ENCODE results near the gene PHYKPL.
"Not testable (repeated sequence)": the region's sequence is repeated elsewhere in the genome, so short reads cannot be mapped to it uniquely, and the experiment has no call there.

The PHYKPL gene

DNA sequence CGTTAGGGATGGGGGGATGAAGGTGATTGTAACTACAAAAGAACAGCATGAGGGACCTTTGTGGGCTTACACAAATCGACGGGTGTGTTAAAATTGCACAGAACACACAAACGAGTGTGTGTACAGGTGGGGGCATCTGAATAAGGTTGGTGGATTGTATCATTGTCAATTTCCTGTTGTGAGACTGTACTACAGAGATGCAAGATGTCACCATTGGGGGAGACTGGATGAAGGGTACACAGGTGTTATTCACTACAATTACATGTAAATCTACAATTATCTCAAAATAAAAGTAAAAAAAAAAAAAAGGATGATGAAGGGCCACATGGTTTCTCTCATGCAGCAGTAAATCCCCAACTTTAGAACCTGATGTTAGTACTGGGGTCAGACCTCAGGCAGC is 31.4 kb upstream of the PHYKPL start:
- DNase-seq, result no peak

DNA sequence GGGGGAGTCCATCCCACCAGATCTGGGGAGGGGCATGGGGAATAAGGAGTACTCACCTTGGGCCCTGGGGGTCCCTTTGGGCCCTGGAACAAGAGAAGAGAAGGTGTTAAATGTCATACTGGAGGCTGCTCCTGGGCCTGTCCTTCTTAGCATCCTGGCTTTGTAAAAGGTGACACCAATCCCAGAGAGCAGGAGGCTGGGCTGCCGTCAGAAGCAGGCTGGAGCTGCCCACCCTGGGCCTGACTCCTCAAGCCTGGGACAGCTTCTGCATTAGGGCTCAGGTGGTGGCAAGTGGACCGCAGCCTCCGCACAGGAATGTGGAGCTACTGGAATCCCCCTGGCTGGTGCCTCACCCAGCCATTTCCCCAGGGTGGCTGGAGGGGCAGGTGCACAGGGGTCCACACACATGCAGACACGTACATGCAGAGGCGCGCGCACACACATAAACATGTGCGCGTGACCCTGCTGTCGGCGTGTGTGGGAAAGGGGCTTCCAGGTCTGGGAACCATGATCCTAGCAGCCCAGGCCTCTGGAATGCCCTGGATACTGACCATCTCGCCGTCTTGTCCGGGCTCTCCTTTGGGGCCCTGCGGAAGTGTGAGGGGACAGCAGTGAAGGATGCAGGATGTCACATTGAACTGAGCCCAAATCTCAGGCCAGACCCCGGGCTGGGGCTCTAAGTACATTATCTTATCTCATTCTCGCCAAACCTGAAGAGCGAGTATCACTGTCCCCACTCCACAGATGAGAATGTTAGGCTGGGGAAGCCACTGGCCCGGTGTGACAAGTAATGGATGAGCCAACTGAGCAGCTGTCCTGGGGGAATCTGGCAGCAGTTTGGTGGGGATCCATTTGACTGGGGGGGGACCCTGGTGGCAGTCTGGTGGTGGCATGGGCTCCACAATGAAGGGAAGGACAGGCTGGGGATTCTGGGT is 29.3 kb upstream of the PHYKPL start:
- DNase-seq, result no peak

DNA sequence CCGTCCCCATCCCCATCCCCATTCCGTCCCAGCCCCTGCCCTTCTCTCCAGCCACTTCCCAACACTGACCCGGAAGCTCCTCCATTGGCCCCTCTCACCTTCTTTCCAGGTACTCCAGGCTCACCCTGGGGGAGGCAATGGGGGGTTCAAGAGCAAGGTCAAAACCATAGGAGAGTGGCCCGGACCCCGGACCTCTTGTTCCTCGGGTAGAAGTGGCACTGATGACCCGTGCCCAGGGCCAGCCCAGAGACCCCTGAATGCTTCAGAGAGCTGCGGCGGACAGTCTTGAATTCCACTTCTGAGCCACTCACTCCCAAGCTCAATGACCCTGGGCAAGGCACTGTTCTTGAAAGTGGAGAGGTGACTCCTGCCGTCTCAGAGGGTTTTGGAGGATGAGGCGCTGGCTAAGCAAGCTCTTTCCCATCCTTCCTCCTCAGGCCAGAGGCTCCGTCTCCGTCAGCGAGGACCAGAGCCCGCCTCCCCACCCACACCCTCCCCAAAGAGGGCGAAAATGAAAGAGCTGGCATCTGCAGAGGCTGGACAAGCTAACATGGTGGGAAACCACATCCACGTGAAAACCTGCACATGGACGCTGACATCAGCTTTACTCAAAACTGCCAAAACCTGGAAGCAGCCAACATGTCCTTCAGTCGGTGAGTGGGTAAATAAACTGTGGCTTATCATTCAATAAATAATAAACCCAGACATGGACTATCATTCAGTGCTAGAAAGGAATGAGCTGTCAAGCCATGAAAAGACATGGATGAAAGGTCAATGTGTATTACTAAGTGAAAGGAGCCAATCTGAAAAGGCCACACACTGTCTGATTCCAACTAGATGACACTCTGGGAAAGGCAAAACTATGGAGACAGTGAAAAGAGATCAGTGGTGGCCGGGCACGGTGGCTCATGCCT is 27.3 kb upstream of the PHYKPL start:
- no peak for DNase-seq

DNA sequence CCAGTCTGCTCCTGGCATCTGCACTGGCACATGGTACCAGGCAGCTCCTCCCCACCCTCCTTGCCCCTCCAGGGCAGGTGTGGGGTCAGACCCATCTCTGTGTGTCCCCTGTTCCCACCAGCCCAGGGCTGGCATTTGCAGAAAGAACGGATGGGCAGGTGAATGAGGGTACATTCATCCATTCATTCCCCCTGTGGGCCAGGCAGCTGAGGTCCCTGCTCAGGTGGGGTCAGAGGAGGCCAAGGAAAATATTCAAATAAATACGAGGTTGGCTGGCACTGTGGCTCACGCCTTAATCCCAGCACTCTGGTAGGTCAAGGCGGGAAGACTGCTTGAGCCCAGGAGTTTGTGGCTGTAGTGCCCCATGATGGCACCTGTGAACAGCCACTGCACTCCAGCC is 25.0 kb upstream of the PHYKPL start:
- no peak for DNase-seq

DNA sequence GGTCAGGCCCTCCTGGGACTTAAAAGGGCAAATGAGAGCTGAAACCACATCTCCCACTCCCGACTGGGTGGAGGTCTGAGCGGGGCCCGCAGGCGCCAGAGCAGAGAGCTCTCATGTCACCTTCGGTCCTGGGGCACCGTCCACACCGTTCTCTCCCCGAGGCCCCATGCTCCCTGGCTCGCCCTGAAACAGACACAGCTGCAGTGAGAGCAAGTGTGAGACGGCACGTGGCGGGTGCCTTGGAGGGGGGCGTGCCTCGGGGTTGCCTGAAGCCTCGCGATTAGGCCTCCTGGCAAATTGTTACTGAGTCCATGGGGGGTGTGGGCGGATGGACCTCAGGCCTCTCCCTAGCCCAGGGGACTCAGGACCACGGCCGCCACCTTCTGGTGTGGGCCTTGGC is 24.1 kb upstream of the PHYKPL start:
- no peak for DNase-seq

DNA sequence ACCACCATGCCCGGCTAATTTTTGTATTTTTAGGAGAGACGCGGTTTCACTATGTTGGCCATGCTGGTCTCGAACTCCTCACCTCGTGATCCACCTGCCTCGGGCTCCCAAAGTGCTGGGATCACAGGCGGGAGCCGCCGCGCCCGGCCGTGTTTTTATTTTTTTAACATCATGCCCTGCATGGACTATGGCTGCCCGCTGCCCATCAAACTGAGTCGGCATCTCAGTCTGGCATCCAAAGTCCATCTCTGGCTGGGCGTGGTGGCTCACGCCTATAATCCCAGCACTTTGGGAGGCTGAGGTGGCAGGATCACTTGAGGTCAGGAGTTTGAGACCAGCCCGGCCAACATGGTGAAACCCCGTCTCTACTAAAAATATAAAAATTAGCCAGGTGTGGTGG is 21.0 kb upstream of the PHYKPL start:
- DNase-seq, result not testable (repeated sequence)

DNA sequence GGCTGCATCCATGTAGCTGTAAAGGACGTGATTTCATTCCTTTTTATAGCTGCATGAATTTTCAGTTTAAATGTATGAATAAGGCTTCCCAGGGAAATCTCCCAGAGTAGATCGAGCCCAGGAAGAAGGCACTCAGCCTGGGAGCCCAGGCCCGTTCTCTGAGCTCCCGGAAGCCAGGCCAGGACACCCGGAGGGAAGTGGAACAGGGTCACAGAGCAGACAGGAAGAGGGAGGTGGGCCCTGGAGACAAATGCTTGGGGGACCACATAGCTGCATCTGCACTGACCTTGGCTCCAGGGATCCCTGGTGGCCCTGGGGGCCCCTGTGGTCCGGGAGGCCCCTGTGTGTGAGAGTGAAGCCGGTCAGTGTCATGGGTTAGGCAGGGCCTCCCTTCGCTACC is 19.7 kb upstream of the PHYKPL start:
- DNase-seq, result no peak

DNA sequence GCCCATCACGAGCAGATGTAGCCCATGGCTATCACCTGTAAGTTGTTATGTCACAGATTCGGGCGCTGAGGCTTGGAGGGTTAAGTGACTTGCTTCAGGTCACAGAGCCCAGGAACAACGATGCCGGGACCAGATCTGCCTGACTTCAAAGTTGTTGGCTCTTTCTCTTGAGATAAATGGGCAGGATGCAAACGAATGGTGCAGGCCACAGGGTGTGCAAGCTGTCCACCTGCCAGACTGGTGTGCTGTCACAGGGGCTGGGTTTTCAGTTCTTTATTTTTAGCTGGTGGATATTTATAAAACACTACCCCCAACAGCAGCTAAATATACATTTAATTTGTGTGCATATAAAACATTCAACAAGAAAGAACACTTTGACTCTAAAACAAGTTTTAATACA is 17.7 kb upstream of the PHYKPL start:
- no peak for DNase-seq

DNA sequence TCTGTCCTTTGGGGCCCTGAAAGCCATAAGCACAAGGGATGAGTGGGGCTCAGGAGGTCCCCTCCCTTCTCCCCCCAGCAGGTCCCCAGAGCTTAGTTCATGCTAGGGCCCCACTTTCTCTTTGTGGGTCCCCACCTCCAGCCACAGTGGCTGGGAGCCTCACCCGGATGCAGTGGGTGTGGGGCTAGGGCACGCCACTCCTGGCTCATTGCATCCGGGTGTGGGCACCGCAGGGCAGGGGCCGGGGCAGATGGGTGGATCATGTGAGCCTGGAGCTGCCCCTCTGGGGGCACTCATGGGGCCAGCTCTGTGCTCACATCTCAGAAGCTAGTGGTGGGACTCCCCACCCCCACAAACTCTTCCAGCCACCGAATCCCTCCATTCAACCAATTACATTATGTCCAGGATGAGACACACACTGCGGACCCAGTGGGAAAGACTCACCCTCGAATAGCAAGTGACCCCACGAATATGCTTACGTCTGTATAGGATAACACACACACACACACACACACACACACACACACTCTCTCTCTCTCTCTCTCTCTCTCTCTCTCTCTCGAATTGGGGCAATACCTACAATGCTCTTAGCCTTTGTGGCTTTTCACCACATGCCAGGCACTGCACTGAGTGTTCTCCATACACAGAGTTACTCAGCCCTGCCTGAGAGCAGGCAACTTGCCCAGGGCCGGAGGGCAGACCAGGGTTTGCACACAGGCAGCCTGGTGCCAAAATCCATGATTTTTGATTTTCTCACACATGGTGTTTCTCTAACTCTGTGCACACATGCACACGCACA is 16.8 kb upstream of the PHYKPL start:
- no peak for DNase-seq

DNA sequence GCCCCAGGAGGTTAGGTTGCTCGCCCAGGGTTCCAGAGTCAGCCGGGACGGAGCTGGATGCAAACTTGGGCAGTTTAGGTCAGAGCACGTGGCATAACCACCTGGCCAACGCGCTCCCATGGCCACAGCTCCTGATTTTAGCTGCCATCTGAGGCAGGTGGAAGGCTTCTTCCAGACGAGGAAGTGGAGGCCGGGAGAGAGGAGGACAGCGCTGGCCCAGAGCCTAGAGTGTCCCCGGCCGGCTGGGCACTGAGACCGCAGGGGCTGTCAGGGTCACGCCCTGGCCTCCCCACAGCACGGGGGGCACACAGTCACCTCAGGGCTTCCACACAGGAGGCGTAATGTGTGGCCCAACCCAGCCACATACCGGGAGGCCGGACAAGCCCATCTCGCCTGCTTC is 16.1 kb upstream of the PHYKPL start:
- no peak for DNase-seq

DNA sequence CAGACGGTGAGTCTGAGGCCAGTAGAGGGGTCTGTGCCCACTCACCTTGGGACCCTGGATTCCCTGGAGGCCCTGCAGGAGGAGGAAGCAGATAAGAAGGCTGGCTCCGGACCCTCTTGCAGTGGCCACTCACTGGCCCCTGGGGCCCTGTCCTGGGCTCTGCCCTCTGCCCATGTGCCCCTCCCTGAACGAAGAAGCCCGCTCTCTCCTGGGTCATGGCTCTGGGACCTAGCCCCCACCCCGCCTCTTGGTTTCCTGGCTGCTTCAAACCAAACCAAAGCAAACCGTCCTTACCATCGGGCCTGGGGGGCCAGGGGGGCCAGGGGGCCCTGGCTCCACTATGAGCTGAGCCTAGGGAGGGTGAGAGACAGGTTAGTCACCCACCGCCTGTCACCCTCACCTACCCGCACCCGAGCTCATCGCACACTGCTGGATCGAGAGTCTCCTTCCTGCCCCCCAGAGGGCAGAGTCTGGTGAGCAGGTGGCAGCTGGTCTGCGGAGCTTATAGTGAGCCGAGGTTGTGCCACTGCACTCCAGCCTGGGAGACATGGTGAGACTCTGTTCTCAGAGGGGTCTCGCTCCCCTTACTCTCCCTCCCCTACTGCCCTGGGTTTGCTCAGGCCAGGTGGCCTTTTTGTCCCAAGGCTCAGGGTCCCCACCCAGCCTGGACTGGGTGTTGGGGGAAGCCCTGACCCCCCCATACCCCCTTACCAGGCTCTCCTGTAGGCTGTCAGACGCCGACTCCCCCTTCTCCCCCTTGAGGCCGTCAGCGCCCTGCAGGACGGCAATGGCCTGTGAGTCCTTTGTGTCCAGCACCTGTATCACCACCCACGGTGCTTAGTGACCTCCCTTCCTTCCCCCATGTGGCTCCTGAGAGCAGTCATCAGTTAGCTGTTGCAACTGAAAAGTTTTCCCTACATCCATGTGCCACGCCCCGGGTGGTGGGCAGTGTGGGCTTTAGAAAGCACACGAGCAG is 15.2 kb upstream of the PHYKPL start:
- no peak for DNase-seq

DNA sequence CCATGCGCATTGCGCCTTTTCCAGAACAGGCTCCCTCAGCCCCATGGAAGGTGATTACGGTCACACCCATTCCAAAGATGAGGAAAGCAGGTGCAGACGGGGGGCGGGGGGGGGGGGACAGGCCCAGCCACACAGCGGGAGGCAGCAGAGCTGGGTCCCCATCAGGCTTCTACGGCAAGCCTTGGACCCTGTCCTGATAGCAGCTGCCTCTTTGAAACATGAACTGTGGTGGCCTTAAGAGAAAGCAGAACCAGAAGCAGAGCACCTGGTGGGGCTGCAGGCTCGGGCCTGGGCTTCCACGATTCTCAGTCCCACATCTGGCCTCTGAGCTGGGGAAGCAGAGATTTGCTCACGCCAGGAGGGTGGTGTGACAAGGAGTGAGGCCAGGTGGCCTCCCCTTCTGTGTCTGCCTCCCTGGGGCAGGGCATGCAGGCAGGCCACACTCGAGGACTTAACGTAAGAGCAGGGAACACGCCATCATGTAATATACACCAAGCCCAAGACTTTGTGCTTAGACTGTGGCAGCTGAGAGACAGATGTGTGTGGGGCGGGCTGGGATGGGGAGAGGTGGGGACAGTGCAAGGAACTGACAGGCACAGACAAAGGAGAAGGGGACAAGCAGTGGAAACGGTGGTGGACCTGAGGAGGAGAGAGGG is 14.2 kb upstream of the PHYKPL start:
- no peak for DNase-seq

DNA sequence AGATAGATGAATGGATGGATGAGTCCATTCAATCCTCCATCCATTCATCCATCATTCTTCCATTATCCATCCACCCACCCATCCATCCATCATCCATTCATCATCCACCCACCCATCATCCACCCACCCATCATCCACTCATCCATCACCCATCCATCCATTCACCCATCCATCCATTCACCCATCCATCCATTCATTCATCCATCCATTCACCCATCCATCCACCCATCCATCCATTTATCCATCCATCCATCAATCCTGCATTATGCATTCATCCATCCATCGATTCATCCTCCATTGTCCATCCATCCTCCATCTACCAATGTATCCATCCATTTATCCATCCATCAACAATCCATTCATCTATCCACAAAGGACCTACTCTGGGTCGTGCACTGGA is 12.8 kb upstream of the PHYKPL start:
- no peak for DNase-seq

DNA sequence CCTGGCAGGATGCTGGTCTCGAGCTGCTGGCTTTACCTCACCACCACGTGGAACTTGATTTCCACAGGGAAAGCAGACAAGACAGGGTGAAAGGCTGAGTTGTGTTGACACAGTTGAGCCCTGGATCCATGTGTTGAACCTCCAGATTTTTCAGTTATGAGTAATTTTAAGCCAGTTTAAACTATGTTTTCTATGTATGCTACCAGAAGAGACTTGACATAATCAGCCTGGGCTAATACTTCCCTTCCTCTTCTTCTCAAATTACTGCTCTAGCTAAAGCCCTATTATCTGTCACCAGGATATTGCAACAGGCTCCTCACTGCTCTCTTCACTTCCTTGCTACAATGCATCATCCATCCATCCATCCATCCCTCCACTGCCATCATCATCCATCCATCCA is 12.0 kb upstream of the PHYKPL start:
- no peak for DNase-seq

DNA sequence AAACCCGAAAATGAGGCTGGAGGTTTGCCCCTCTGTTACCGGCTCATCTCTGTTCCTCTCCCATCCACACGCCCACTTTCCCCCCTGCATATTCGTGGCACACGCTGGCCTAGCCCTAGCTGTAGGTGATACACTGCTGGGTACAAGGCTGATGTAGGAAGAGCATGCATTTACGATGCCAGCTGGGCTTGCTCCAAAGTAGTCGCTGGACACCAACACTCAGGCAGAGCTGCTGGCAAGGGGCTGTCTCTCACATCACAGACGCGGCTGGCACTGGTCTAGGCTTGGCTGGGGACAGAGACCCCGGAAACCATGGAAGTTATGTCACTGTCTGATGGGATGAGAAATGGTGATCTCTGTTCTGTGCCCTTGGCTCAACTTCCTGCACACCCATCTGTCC is 9.8 kb upstream of the PHYKPL start:
- no peak for DNase-seq

DNA sequence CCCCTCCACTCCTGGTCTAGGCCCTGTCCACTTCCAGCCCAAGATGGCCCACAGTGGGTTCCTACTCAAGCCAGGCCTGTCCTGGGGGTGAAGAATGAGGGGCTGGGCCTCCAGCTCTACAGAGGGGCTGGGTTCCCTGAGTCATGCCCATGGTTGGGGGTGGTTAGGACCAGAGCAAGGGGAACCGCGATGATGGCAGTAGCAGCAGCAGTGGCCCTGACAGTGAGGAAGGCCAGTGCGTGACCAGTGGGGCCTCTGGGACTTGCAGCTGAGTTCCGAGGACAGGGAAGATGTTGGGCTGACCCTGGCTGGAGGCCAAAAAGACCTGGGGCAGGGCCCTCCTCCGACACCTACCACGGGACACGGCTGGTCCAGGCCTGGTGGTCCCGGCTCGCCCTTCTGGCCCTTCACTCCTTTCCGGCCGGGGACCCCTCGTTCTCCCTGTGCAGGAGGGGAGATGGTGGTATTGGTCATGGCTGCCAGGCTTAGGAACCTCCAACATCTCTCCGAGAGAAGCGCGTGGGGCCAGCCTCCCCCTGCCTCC is 9.2 kb upstream of the PHYKPL start:
- DNase-seq, result no peak

DNA sequence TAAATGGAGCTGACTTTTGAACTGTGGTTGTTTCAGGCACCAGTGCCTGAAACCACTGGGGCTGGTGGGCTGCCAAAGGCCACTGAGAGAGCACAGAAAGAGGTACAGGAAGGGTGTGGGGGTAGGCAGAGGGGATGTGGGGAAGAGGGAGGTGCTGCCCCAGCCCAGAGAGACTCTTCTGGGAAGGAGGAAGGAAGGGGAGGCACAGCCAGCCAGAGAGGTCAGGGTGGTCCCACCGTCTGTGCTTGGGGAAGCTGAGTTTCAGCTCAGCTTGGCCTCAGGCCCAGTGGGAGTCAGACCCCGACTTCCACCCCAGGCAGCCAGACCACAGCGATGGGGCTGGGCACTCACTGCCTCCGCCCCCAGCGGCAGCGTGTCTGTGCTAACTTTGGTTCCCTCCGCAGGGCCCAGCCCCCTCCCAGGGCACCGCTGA is 8.6 kb upstream of the PHYKPL start:
- DNase-seq, result no peak

DNA sequence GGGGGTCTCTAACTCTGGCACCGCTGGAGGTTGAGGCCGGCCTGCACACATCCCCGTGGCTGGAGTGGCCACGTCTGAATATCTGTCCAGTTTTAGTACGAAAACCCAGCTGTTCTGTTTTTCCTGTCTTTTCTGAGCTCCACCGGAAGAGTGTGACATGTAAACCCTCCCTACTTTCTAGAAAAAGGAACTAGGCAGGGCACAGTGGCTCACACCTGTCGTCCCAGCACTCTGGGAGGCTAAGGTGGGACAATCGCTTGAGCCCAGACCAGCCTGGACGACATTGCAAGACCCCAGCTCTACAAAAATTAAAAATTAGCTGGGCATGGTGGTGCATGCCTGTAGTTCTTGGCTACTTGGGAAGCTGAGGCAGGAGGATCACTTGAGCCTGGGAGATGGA is 8.2 kb upstream of the PHYKPL start:
- DNase-seq, result no peak

DNA sequence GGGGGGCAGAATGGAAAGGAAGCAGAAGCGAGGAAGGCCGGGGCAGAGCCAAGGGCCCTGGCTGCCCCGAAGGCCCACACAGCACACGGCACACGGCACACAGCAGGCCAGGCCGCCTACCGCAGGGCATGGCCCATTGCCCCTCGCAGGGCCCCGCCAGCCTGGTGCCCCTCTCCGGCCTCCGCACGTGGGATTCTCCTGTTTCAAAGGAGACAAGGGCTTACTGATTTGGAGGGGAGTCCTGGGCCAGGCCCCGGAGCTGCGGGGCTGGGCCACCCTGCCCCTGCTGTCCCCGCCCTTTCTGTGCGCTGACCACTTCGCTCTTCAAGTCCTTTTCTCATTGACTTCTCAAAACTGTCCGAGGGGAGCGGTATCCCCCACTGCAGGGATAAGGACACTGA is 7.7 kb upstream of the PHYKPL start:
- no peak for DNase-seq

DNA sequence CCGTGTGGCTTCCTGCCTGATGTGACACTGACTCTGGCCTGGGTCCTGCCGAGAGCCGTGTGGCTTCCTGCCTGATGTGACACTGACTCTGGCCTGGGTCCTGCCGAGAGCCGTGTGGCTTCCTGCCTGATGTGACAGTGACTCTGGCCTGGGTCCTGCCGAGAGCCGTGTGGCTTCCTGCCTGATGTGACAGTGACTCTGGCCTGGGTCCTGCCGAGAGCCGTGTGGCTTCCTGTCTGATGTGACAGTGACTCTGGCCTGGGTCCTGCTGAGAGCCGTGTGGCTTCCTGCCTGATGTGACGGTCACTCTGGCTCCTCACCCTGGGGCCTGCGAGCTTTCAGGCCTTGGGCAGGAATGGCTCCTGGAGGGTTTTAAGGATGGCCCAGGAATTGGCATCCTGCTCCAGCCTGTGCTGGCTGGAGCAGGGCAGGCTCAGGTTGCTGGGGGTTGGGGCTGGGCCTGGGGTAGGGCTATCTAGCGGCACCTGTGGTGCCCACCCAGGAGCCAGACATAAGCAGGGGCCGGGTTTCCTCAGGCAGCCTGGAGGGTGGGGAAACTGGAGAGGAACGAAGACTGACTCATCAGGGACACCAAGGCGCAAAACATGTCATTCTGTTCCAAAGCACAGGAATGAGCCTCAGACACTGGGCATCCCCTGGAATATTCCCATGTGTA is 7.2 kb upstream of the PHYKPL start:
- not testable (repeated sequence) for DNase-seq
